Small intestine (tissue), 7 donors: ENCODE data around the gene ZNF664. TPM values are rescaled to one million over a fixed set of nuclear protein-coding genes. Genes with fewer than 3 reads are reported as not detected.

Experiments
- DNase-seq, 2 donors: peaks; one replicate each; pipeline versions ENCODE4 v3.0.0 to v3.0.0-alpha.2; 2013
- FAIRE-seq: peaks from 2 replicates; lab custom pipeline; 2012; peaks lifted over from hg19 to GRCh38; lab: Jason Lieb, UNC
- H3K27ac ChIP-seq, 3 donors: one replicate each; pipeline ENCODE4 v1.5.1; 2013; ENCODE audit warnings: low read length in 2 of 3, mild to moderate bottlenecking in 2 of 3, control low read depth in 1 of 3, inconsistent platforms in 1 of 3, low read depth in 1 of 3, moderate library complexity in 1 of 3
- H3K27me3 ChIP-seq, 3 donors: one replicate each; pipeline ENCODE4 v1.6.1; 2013; ENCODE audit warnings: low read length in 3 of 3, inconsistent platforms in 1 of 3; ENCODE audit not compliant: control insufficient read depth in 3 of 3, insufficient read depth in 3 of 3
- H3K36me3 ChIP-seq, 3 donors: one replicate each; pipeline ENCODE4 v1.6.1; 2013; ENCODE audit warnings: low read length in 3 of 3, inconsistent platforms in 1 of 3, low read depth in 1 of 3, mild to moderate bottlenecking in 1 of 3, moderate library complexity in 1 of 3; ENCODE audit not compliant: control insufficient read depth in 3 of 3, insufficient read depth in 2 of 3
- H3K4me1 ChIP-seq, 3 donors: one replicate each; pipeline ENCODE4 v1.6.1; 2013; ENCODE audit warnings: low read length in 2 of 3, inconsistent platforms in 1 of 3, low read depth in 1 of 3, mild to moderate bottlenecking in 1 of 3, moderate library complexity in 1 of 3; ENCODE audit not compliant: control insufficient read depth in 3 of 3, insufficient read depth in 2 of 3
- H3K4me3 ChIP-seq, 3 donors: one replicate each; pipeline ENCODE4 v1.5.1; 2013; ENCODE audit warnings: low read length in 3 of 3, control low read depth in 1 of 3, inconsistent platforms in 1 of 3, low read depth in 1 of 3, mild to moderate bottlenecking in 1 of 3, moderate library complexity in 1 of 3
- H3K9me3 ChIP-seq, 2 donors: one replicate each; pipeline ENCODE4 v1.6.1; 2013; ENCODE audit warnings: low read depth in 1 of 2, low read length in 1 of 2; ENCODE audit not compliant: control insufficient read depth in 2 of 2, insufficient read depth in 1 of 2
- WGBS, 3 donors: extraction: QIAGEN DNeasy Blood & Tissue Kit; methylation state at CpG; one replicate each; pipeline ENCODE4 v1.1.7; 2013; 5-methylcytosine and 5-hydroxymethylcytosine counted together
- polyA plus RNA-seq, 4 donors: library from polyadenylated mRNA; stranded (reverse) in 3 of 4; unstranded in 1 of 4; fragments of 200-250 nt in 3 of 4; fragments of 120-200 nt in 1 of 4; gene quantifications; one replicate each; pipeline versions ENCODE4 v1.2.1 to v1.2.3, GENCODE V29; 2013
- donor health status: healthy with polysubstance abuse.
- donor health status: control.
- donor health status: control.
- donor health status: Bipolar disorder and iron deficiency.
- donor health status: healthy.

ZNF664 gene
- polyA plus RNA-seq, 4 donors: 59.9 to 147 (median 92.4) TPM

- Histone ChIP-seq H3K27me3 (no peaks in the 10 kb centered on the region), H3K4me3 (no peak overlapping the region), H3K27ac (peak overlapping the region in 1 of 3 donors; percentile 46), H3K4me1 (peaks cover 0 to 13% (median 11%) of the 10 kb centered on the region in 3 donors), H3K9me3 (no peaks in the 10 kb centered on the region), H3K36me3 (peaks cover 0 to 8% (median 1%) of the 10 kb centered on the region in 3 donors)
- DNase-seq (peak in 1 of 2 donors; percentile 40), FAIRE-seq (no peak)
- 68 to 73% (median 71%) methylated on average over 5 of the region's 5 CpGs for WGBS, 3 donors
Measured at GRCh38 chr12:123965382-123965781, 7.6 kb upstream of the ZNF664 start.

GRCh38 chr12:123966596-123966995 lies 6.4 kb upstream of the ZNF664 start:
- DNase-seq (no peak), FAIRE-seq (no peak)
- no peaks in the 10 kb centered on the region for H3K9me3 ChIP-seq
- H3K4me1 ChIP-seq: peaks cover 0 to 13% (median 11%) of the 10 kb centered on the region in 3 donors
- no peaks in the 10 kb centered on the region for H3K27me3 ChIP-seq
- 85 to 88% (median 85%) methylated on average over 3 of the region's 3 CpGs for WGBS, 3 donors
- no peak overlapping the region for H3K27ac ChIP-seq
- no peak overlapping the region for H3K4me3 ChIP-seq
- peaks cover 0 to 8% (median 1%) of the 10 kb centered on the region in 3 donors for H3K36me3 ChIP-seq

- Histone ChIP-seq H3K27ac (no peak overlapping the region), H3K4me3 (no peak overlapping the region), H3K9me3 (no peaks in the 10 kb centered on the region), H3K4me1 (peaks cover 0 to 13% (median 9%) of the 10 kb centered on the region in 3 donors), H3K36me3 (peaks cover 0 to 8% (median 1%) of the 10 kb centered on the region in 3 donors), H3K27me3 (no peaks in the 10 kb centered on the region)
- DNase-seq: no peak
- 87 to 88% (median 87%) methylated on average over 8 of the region's 8 CpGs for WGBS, 3 donors
- no peak for FAIRE-seq
Measured at GRCh38 chr12:123967121-123967586, 5.9 kb upstream of the ZNF664 start.

- no peaks in the 10 kb centered on the region for H3K9me3 ChIP-seq
- H3K4me3 ChIP-seq: peak overlapping the region; percentile 79 to 96 (median 83)
- peak overlapping the region; percentile 92 to 99 (median 97) for H3K27ac ChIP-seq
- DNase-seq (no peak), FAIRE-seq (peak; percentile 44)
- H3K36me3 ChIP-seq: peaks cover 0 to 6% (median 5%) of the 10 kb centered on the region in 3 donors
- H3K4me1 ChIP-seq: peaks cover 2 to 12% (median 6%) of the 10 kb centered on the region in 3 donors
- WGBS, 3 donors: 9 to 26% (median 15%) methylated on average over 10 of the region's 10 CpGs
- no peaks in the 10 kb centered on the region for H3K27me3 ChIP-seq
Measured at GRCh38 chr12:123971449-123971769, 1.6 kb upstream of the ZNF664 start.

- FAIRE-seq (no peak), DNase-seq (peak; percentile 53 to 74)
- Histone ChIP-seq H3K36me3 (peaks cover 0 to 11% (median 5%) of the 10 kb centered on the region in 3 donors), H3K4me3 (peak overlapping the region; percentile 79 to 96 (median 83)), H3K9me3 (no peaks in the 10 kb centered on the region), H3K27me3 (no peaks in the 10 kb centered on the region), H3K4me1 (peaks cover 2 to 12% (median 6%) of the 10 kb centered on the region in 3 donors), H3K27ac (peak overlapping the region; percentile 92 to 99 (median 97))
- 0 to 2% (median 1%) methylated on average over 33 to 55 of the region's 55 CpGs for WGBS, 3 donors
Measured at GRCh38 chr12:123971770-123972456, 1.1 kb upstream of the ZNF664 start.

- peaks cover 2 to 12% (median 6%) of the 10 kb centered on the region in 3 donors for H3K4me1 ChIP-seq
- H3K27me3 ChIP-seq: no peaks in the 10 kb centered on the region
- no peaks in the 10 kb centered on the region for H3K9me3 ChIP-seq
- H3K27ac ChIP-seq: peak overlapping the region; percentile 79 to 84 (median 83)
- peaks cover 0 to 14% (median 5%) of the 10 kb centered on the region in 3 donors for H3K36me3 ChIP-seq
- peak overlapping the region; percentile 72 to 96 (median 79) for H3K4me3 ChIP-seq
- DNase-seq (peak; percentile 39 to 64), FAIRE-seq (no peak)
- 1 to 2% (median 2%) methylated on average over 50 to 69 of the region's 69 CpGs for WGBS, 3 donors
Measured at GRCh38 chr12:123973552-123974341, 732 bp downstream of the ZNF664 start.

GRCh38 chr12:123976227-123976826 lies 3.3 kb downstream of the ZNF664 start:
- WGBS, 3 donors: 85 to 90% (median 90%) methylated on average over 7 of the region's 7 CpGs
- FAIRE-seq (no peak), DNase-seq (no peak)
- Histone ChIP-seq H3K4me1 (peaks cover 2 to 12% (median 6%) of the 10 kb centered on the region in 3 donors), H3K36me3 (peaks cover 0 to 19% (median 4%) of the 10 kb centered on the region in 3 donors), H3K27ac (no peak overlapping the region), H3K27me3 (no peaks in the 10 kb centered on the region), H3K9me3 (no peaks in the 10 kb centered on the region), H3K4me3 (no peak overlapping the region)

GRCh38 chr12:123979566-123979965 lies 6.6 kb downstream of the ZNF664 start:
- H3K4me1 ChIP-seq: peaks cover 2 to 20% (median 6%) of the 10 kb centered on the region in 3 donors

More at GRCh38 chr12:123979566-123979965, 6.6 kb downstream of the ZNF664 start:
- FAIRE-seq (no peak), DNase-seq (no peak)
- H3K4me3 ChIP-seq: no peak overlapping the region
- no peaks in the 10 kb centered on the region for H3K27me3 ChIP-seq
- H3K36me3 ChIP-seq: peaks cover 0 to 31% (median 4%) of the 10 kb centered on the region in 3 donors
- no peak overlapping the region for H3K27ac ChIP-seq
- H3K9me3 ChIP-seq: no peaks in the 10 kb centered on the region
- WGBS, 3 donors: 95 to 98% (median 96%) methylated on average over 6 of the region's 6 CpGs
